ENCODE measurements around the gene HOXA11. TPM values are rescaled to one million over a fixed set of nuclear protein-coding genes. Genes with fewer than 3 reads are reported as not detected.

The HOXA11 gene
- total RNA-seq, 1 donor from 2014 or later: not detected

GRCh38 chr7:27170426-27171324, 14.4 kb downstream of the HOXA11 start:
- POLR2A ChIA-PET: interaction anchor here (1.5 kb wide), 1 partner anchor 20 kb away, joined by 3 read pairs; no protein-coding TSS in a partner anchor

GRCh38 chr7:27169658-27170425, 15.2 kb downstream of the HOXA11 start:
- Mint-ChIP-seq H3K4me3 (no peak overlapping the region), H3K36me3 (ENCODE audit: low read depth) (no peaks in the 10 kb centered on the region), H3K27me3 (peaks cover 48% of the 10 kb centered on the region), H3K4me1 (peaks cover 20% of the 10 kb centered on the region), H3K9me3 (no peaks in the 10 kb centered on the region), H3K27ac (peak overlapping the region; percentile 46)
- CTCF ChIA-PET: interaction anchor here (1.3 kb wide), 1 partner anchor 11 kb away, joined by 4 read pairs; no protein-coding TSS in a partner anchor
- peak; percentile 20 for DNase-seq
- POLR2A ChIA-PET: no interaction called here
- ATAC-seq (ENCODE audit: low read depth): no peak
- intact Hi-C loops (cut with micrococcal nuclease): no loop called here
- TF ChIP-seq CTCF (IDR thresholded peaks at IDR 0.05): no peak

More at GRCh38 chr7:27170426-27171324, 14.4 kb downstream of the HOXA11 start:
- Mint-ChIP-seq H3K27ac (peak overlapping the region; percentile 24), H3K9me3 (no peaks in the 10 kb centered on the region), H3K4me1 (peaks cover 20% of the 10 kb centered on the region), H3K4me3 (no peak overlapping the region), H3K36me3 (ENCODE audit: low read depth) (no peaks in the 10 kb centered on the region), H3K27me3 (peaks cover 53% of the 10 kb centered on the region)
- DNase-seq (no peak), ATAC-seq (ENCODE audit: low read depth) (no peak)
- TF ChIP-seq CTCF (IDR thresholded peaks at IDR 0.05): no peak
- intact Hi-C loops (cut with micrococcal nuclease): no loop called here
- CTCF ChIA-PET: interaction anchor here (1.3 to 2.0 kb wide), 2 partner anchors 12 to 801 kb away, joined by 4 to 6 read pairs; no protein-coding TSS in a partner anchor

GRCh38 chr7:27168265-27168947, 16.6 kb downstream of the HOXA11 start:
- H3K36me3 Mint-ChIP-seq (ENCODE audit: low read depth): no peaks in the 10 kb centered on the region
- H3K4me1 Mint-ChIP-seq: peaks cover 20% of the 10 kb centered on the region
- intact Hi-C loops (cut with micrococcal nuclease): no loop called here
- ATAC-seq (ENCODE audit: low read depth): no peak
- ChIA-PET CTCF (interaction anchor here (1.5 to 2.2 kb wide), 2 partner anchors 18 to 43 kb away, joined by 4 to 8 read pairs; no protein-coding TSS in a partner anchor), POLR2A (no interaction called here)
- DNase-seq: no peak
- H3K27me3 Mint-ChIP-seq: peaks cover 58% of the 10 kb centered on the region
- H3K9me3 Mint-ChIP-seq: no peaks in the 10 kb centered on the region
- peak overlapping the region; percentile 61 for H3K27ac Mint-ChIP-seq
- TF ChIP-seq CTCF (IDR thresholded peaks at IDR 0.05): no peak
- H3K4me3 Mint-ChIP-seq: no peak overlapping the region

GRCh38 chr7:27167916-27168264, 17.1 kb downstream of the HOXA11 start:
- Mint-ChIP-seq H3K9me3 (no peaks in the 10 kb centered on the region), H3K27ac (peak overlapping the region; percentile 24), H3K27me3 (peaks cover 62% of the 10 kb centered on the region), H3K4me3 (no peak overlapping the region), H3K4me1 (peaks cover 18% of the 10 kb centered on the region), H3K36me3 (ENCODE audit: low read depth) (no peaks in the 10 kb centered on the region)
- ChIA-PET POLR2A (no interaction called here), CTCF (interaction anchor here (0.9 to 2.2 kb wide), 3 partner anchors 17 to 43 kb away, joined by 3 to 8 read pairs (median 4); no protein-coding TSS in a partner anchor)
- TF ChIP-seq CTCF (IDR thresholded peaks at IDR 0.05): no peak
- no peak for DNase-seq
- no peak for ATAC-seq (ENCODE audit: low read depth)
- intact Hi-C loops (cut with micrococcal nuclease): no loop called here
